Measurements from ENCODE around the gene ATP1B3.
A peak's percentile ranks its signal among the peaks of the same experiment; 100 is the strongest.

Gene ATP1B3

GRCh38 chr3:141875374-141875892 is 1.0 kb upstream of the ATP1B3 start:
- H3K4me3 ChIP-seq (ENCODE audit: low read length): peak overlapping the region; percentile 83
- DNase-seq (ENCODE audit: low read depth): peak; percentile 65
- TF ChIP-seq CTCF (conservative IDR thresholded peaks at IDR 0.05; ENCODE audit: low read length): peak; percentile 83

GRCh38 chr3:141875893-141876380 is 506 bp upstream of the ATP1B3 start:
- H3K4me3 ChIP-seq (ENCODE audit: low read length): peak overlapping the region; percentile 83
- peak; percentile 41 for DNase-seq (ENCODE audit: low read depth)
- TF ChIP-seq CTCF (conservative IDR thresholded peaks at IDR 0.05; ENCODE audit: low read length): no peak

- peak; percentile 40 for DNase-seq (ENCODE audit: low read depth)
- TF ChIP-seq CTCF (conservative IDR thresholded peaks at IDR 0.05; ENCODE audit: low read length): no peak
- H3K4me3 ChIP-seq (ENCODE audit: low read length): peak overlapping the region; percentile 80
Measured at GRCh38 chr3:141876891-141877621, 613 bp downstream of the ATP1B3 start.

GRCh38 chr3:141877911-141878310 is 1.5 kb downstream of the ATP1B3 start:
- DNase-seq (ENCODE audit: low read depth): peak; percentile 31
- peak overlapping the region; percentile 80 for H3K4me3 ChIP-seq (ENCODE audit: low read length)
- TF ChIP-seq CTCF (conservative IDR thresholded peaks at IDR 0.05; ENCODE audit: low read length): no peak

GRCh38 chr3:141878326-141878725 is 1.9 kb downstream of the ATP1B3 start:
- DNase-seq (ENCODE audit: low read depth): no peak
- peak overlapping the region; percentile 80 for H3K4me3 ChIP-seq (ENCODE audit: low read length)
- TF ChIP-seq CTCF (conservative IDR thresholded peaks at IDR 0.05; ENCODE audit: low read length): 0 out of 2 replicates have a peak, but pooled peaks have one; percentile 2

- H3K4me3 ChIP-seq (ENCODE audit: low read length): no peak overlapping the region; the same call in none of the 2 replicates
- DNase-seq (ENCODE audit: low read depth): peak; percentile 47
- TF ChIP-seq CTCF (conservative IDR thresholded peaks at IDR 0.05; ENCODE audit: low read length): no peak
Measured at GRCh38 chr3:141878817-141879216, 2.4 kb downstream of the ATP1B3 start.

GRCh38 chr3:141881702-141882101 is 5.3 kb downstream of the ATP1B3 start:
- no peak for DNase-seq (ENCODE audit: low read depth)
- no peak overlapping the region for H3K4me3 ChIP-seq (ENCODE audit: low read length)
- no peak for TF ChIP-seq CTCF (conservative IDR thresholded peaks at IDR 0.05; ENCODE audit: low read length)

All from AG10803 (cell line).